ENCODE measurements around the gene IFIH1. TPM values are rescaled to one million over a fixed set of nuclear protein-coding genes. Genes with fewer than 3 reads are reported as not detected.

Gene IFIH1
- total RNA-seq, 3 donors from 2014 or later (not counting 1 experiment from before 2014, with no cell fraction given): 36.7 to 57.4 (median 36.9) TPM

DNA sequence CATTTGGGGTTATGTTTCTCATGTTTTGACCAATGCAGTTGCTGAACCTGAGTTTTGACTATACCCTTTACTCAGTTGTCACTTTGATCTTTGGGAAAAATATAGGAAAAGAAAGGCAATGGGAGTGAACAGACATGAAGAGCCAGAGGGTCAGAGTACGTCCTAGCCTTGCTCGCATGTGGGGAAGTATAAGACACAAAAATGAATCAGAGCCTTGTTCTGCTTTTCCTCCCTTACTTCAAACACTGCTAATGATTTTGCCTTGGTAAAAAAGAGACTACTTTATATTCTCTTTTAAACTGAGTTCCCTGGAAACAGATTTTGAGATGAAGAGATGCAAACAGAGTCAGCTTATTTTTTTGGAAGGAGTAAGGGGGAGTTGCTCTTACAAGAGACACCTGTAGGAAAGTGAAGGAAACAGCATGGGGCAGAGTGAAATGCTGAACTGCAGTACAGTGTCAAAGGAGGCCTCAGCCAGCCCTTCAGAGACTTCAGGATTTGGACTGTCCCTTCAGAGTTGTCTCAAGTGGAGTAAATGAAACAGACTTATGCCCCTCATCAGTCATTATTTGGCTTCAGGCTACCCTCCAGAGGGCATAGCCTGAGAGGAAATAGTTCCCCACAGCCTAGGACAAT, 64.1 kb downstream of the IFIH1 start:
- Mint-ChIP-seq H3K4me3 (no peak overlapping the region), H3K4me1 (no peaks in the 10 kb centered on the region), H3K27ac (no peak overlapping the region), H3K9me3 (peaks cover 0 to under 1% of the 10 kb centered on the region in 2 donors), H3K36me3 (no peaks in the 10 kb centered on the region), H3K27me3 (ENCODE audit: low read depth in 2 of 2) (peaks cover 4 to 9% of the 10 kb centered on the region in 2 donors)
- intact Hi-C loops (cut with micrococcal nuclease): no loop called here
- 69% methylated on average over 2 of the region's 2 CpGs for WGBS (ENCODE audit: insufficient coverage)
- Histone ChIP-seq H3K36me3 (ENCODE audit: control insufficient read depth, insufficient read depth, low read length) (no peaks in the 10 kb centered on the region), H3K27ac (ENCODE audit: low read length) (no peak overlapping the region), H3K4me3 (ENCODE audit: low read length) (no peak overlapping the region), H3K9me3 (ENCODE audit: control insufficient read depth, insufficient read depth, low read length) (no peaks in the 10 kb centered on the region), H3K4me1 (ENCODE audit: control insufficient read depth, insufficient read depth, low read length) (no peaks in the 10 kb centered on the region), H3K27me3 (ENCODE audit: control insufficient read depth, insufficient read depth, low read length) (no peaks in the 10 kb centered on the region)
- ATAC-seq: no peak
- TF ChIP-seq, protein P1, sequence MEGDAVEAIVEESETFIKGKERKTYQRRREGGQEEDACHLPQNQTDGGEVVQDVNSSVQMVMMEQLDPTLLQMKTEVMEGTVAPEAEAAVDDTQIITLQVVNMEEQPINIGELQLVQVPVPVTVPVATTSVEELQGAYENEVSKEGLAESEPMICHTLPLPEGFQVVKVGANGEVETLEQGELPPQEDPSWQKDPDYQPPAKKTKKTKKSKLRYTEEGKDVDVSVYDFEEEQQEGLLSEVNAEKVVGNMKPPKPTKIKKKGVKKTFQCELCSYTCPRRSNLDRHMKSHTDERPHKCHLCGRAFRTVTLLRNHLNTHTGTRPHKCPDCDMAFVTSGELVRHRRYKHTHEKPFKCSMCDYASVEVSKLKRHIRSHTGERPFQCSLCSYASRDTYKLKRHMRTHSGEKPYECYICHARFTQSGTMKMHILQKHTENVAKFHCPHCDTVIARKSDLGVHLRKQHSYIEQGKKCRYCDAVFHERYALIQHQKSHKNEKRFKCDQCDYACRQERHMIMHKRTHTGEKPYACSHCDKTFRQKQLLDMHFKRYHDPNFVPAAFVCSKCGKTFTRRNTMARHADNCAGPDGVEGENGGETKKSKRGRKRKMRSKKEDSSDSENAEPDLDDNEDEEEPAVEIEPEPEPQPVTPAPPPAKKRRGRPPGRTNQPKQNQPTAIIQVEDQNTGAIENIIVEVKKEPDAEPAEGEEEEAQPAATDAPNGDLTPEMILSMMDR (IDR thresholded peaks at IDR 0.05): no peak
- DNase-seq: no peak

DNA sequence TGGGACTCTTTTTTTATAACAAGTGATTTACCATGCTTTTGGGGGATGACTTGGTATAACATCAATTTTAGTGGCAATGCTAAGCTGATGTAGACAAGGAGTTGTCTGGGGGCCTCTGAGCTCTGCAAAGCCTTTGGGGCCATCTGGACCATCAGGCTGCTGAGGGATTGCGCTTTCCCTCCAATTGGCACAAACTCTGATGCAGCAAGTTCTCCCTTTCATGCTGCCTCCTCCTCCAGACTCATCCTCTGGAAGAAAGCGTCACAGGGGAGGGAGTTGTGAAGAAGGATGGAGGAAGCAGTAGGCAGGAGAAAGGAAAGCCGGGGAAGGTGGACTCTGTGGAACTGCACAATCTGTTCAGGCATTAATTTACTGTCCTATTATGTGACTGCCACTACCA, 65.0 kb downstream of the IFIH1 start:
- Histone ChIP-seq H3K27me3 (ENCODE audit: control insufficient read depth, insufficient read depth, low read length) (no peaks in the 10 kb centered on the region), H3K36me3 (ENCODE audit: control insufficient read depth, insufficient read depth, low read length) (no peaks in the 10 kb centered on the region), H3K27ac (ENCODE audit: low read length) (no peak overlapping the region), H3K4me3 (ENCODE audit: low read length) (no peak overlapping the region), H3K4me1 (ENCODE audit: control insufficient read depth, insufficient read depth, low read length) (no peaks in the 10 kb centered on the region), H3K9me3 (ENCODE audit: control insufficient read depth, insufficient read depth, low read length) (no peaks in the 10 kb centered on the region)
- intact Hi-C loops (cut with micrococcal nuclease): no loop called here
- Mint-ChIP-seq H3K4me3 (no peak overlapping the region), H3K27me3 (ENCODE audit: low read depth in 2 of 2) (peaks cover 4% of the 10 kb centered on the region in 2 donors), H3K27ac (no peak overlapping the region), H3K9me3 (peaks cover 0 to 2% of the 10 kb centered on the region in 2 donors), H3K36me3 (no peaks in the 10 kb centered on the region), H3K4me1 (no peaks in the 10 kb centered on the region)
- TF ChIP-seq, protein P1 (IDR thresholded peaks at IDR 0.05): no peak
- WGBS (ENCODE audit: insufficient coverage): 86% methylated on average over 1 of the region's 3 CpGs
- DNase-seq (no peak), ATAC-seq (no peak)

DNA sequence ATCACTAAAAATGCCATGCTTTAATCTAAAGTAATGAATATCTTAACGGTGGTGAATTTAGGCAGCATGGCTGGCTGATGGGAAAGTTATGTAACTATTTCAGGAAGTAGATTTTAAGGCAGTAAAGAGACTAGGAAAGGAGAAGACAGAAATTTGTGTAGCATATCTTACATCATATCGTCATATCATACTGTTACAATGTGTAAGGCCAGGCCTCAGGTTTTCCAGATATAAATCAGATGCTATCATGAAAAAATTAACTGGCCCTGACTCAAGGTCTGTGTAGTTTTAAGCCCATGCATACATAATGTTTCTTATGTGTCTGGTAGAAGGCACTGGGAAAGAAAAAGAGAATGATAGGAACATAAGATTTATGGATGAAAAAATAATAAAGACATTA, 66.3 kb downstream of the IFIH1 start:
- H3K4me1 Mint-ChIP-seq: no peaks in the 10 kb centered on the region
- Histone ChIP-seq H3K27me3 (ENCODE audit: control insufficient read depth, insufficient read depth, low read length) (no peaks in the 10 kb centered on the region), H3K4me1 (ENCODE audit: control insufficient read depth, insufficient read depth, low read length) (no peaks in the 10 kb centered on the region), H3K27ac (ENCODE audit: low read length) (no peak overlapping the region), H3K4me3 (ENCODE audit: low read length) (no peak overlapping the region), H3K36me3 (ENCODE audit: control insufficient read depth, insufficient read depth, low read length) (no peaks in the 10 kb centered on the region), H3K9me3 (ENCODE audit: control insufficient read depth, insufficient read depth, low read length) (no peaks in the 10 kb centered on the region)
- DNase-seq (no peak), ATAC-seq (no peak)
- H3K27me3 Mint-ChIP-seq (ENCODE audit: low read depth in 2 of 2): peaks cover 4 to 8% of the 10 kb centered on the region in 2 donors
- WGBS (ENCODE audit: insufficient coverage): 96% methylated on average over 2 of the region's 2 CpGs
- no peaks in the 10 kb centered on the region for H3K36me3 Mint-ChIP-seq
- H3K4me3 Mint-ChIP-seq: no peak overlapping the region
- intact Hi-C loops (cut with micrococcal nuclease): no loop called here
- TF ChIP-seq, protein P1 (IDR thresholded peaks at IDR 0.05): no peak
- H3K27ac Mint-ChIP-seq: no peak overlapping the region
- H3K9me3 Mint-ChIP-seq: peaks cover 0 to 2% of the 10 kb centered on the region in 2 donors

DNA sequence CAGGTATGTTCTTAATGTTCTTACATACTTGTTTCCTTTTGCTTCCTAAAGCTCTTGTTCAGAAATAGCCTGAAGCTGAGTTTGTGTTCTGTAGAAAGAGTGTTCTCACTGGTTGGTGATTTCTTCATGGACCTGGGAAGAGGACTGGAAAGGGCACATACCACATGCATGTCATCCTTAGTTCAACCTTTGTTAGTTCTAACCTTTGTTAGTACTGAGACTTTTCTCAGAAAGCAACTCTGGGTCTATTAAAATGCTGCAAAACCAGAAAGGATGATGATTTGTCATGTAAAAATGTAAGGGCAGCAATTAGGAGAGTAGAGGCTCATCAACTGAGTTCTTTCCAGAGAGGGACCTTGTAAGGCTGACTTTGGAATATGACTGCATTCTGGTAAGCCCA, 72.7 kb downstream of the IFIH1 start:
- TF ChIP-seq, protein P1 (IDR thresholded peaks at IDR 0.05): no peak
- no peaks in the 10 kb centered on the region for H3K27me3 ChIP-seq (ENCODE audit: control insufficient read depth, insufficient read depth, low read length)
- Mint-ChIP-seq H3K36me3 (no peaks in the 10 kb centered on the region), H3K9me3 (peaks cover 0 to 2% of the 10 kb centered on the region in 2 donors), H3K27ac (no peak overlapping the region), H3K27me3 (ENCODE audit: low read depth in 2 of 2) (peaks cover 21 to 41% of the 10 kb centered on the region in 2 donors), H3K4me1 (no peaks in the 10 kb centered on the region), H3K4me3 (no peak overlapping the region)
- no peaks in the 10 kb centered on the region for H3K9me3 ChIP-seq (ENCODE audit: control insufficient read depth, insufficient read depth, low read length)
- H3K4me3 ChIP-seq (ENCODE audit: low read length): no peak overlapping the region
- DNase-seq: no peak
- H3K4me1 ChIP-seq (ENCODE audit: control insufficient read depth, insufficient read depth, low read length): no peaks in the 10 kb centered on the region
- intact Hi-C loops (cut with micrococcal nuclease): no loop called here
- H3K36me3 ChIP-seq (ENCODE audit: control insufficient read depth, insufficient read depth, low read length): no peaks in the 10 kb centered on the region
- no peak for ATAC-seq
- H3K27ac ChIP-seq (ENCODE audit: low read length): no peak overlapping the region
